Pancreas (tissue), 10 donors: ENCODE measurements around the gene KIAA0513. TPM values are rescaled to one million over a fixed set of nuclear protein-coding genes. Genes with fewer than 3 reads are reported as not detected.

Source experiments
- ATAC-seq, 4 donors: fragments of 200-7000 bp; cut with Tn5 transposase; one replicate each; pipeline versions ENCODE4 v1.8.0 to v1.9.1; 2020; ENCODE audit warnings: mild to moderate bottlenecking in 4 of 4, moderate library complexity in 4 of 4
- DNase-seq, 6 donors: peaks; one replicate each; pipeline ENCODE4 v3.0.0-alpha.2; 2020
- FAIRE-seq: peaks from 2 replicates; lab custom pipeline; 2012; peaks lifted over from hg19 to GRCh38; lab: Jason Lieb, UNC
- H3K27ac ChIP-seq, 4 donors: fragments of 200-600 bp; sonication (generic); 1 replicate in 3 of 4; 2 replicates in 1 of 4; pipeline versions ENCODE4 v1.5.0 to v1.8.0; 2020
- H3K27me3 ChIP-seq, 4 donors: fragments of 200-600 bp; one replicate each; pipeline ENCODE4 v1.8.0; 2021
- H3K36me3 ChIP-seq, 3 donors: fragments of 200-600 bp; sonication (generic) in 1 of 3; one replicate each; pipeline versions ENCODE4 v1.5.0 to v1.8.0; 2020 to 2021
- H3K4me1 ChIP-seq, 3 donors: fragments of 200-600 bp; one replicate each; pipeline ENCODE4 v1.8.0; 2021
- H3K4me3 ChIP-seq, 4 donors: fragments of 200-600 bp; sonication (generic) in 2 of 4; one replicate each; pipeline versions ENCODE4 v1.5.0 to v1.8.0; 2020 to 2021
- H3K9me3 ChIP-seq, 4 donors: fragments of 200-600 bp; one replicate each; pipeline ENCODE4 v1.8.0; 2021
- CTCF ChIP-seq, 4 donors: fragments of 200-600 bp; sonication (generic) in 3 of 4; IDR thresholded peaks; one replicate each; pipeline versions ENCODE4 v1.5.0 to v1.8.0; 2021; ENCODE audit warnings: antibody characterized with exemption in 4 of 4
- WGBS, 2 donors: extraction: QIAGEN DNeasy Blood & Tissue Kit; methylation state at CpG; one replicate each; pipeline ENCODE4 v1.1.7; 2013; 5-methylcytosine and 5-hydroxymethylcytosine counted together
- intact Hi-C, 3 donors: fragments of 100-400 bp; cut with DNase I; formaldehyde crosslinking; loops; one replicate each; pipeline versions ENCODE4 v1.11.1 to v1.14.2; 2022
- polyA plus RNA-seq, 2 donors: library from polyadenylated mRNA; stranded (reverse); fragments of 200-250 nt; gene quantifications; one replicate each; pipeline ENCODE4 v1.2.3, GENCODE V29; 2013
- total RNA-seq, 6 donors: library from RNA; stranded (reverse); fragmentation: NEBNext Ultra II Directional in 4 of 6; extraction: Animal tissue kit (Norgen Biotek cat#: 25700) in 4 of 6; gene quantifications; one replicate each; pipeline versions ENCODE4 v1.2.1 to v1.2.4, GENCODE V29; 2021 to 2023
- donor health status: healthy with polysubstance abuse.
- donor health status: DM: no; HTN: no; CAD: no; lungs with moderate emphysema.
- donor health status: DM: no; HTN: no; CAD: no.
- donor health status: control.
- donor health status: control.
- donor health status: Bipolar disorder and iron deficiency.
- donor health status: DM: yes; HTN: yes; CAD: no.
- donor health status: DM: no; HTN: no; CAD: no.
- donor health status: DM: no; HTN: no; CAD: no.
- donor health status: DM: yes; HTN: yes; CAD: no.

The KIAA0513 gene
- total and polyA plus RNA-seq, 8 donors, result 3.5 to 22.1 (median 16.2) TPM

DNA sequence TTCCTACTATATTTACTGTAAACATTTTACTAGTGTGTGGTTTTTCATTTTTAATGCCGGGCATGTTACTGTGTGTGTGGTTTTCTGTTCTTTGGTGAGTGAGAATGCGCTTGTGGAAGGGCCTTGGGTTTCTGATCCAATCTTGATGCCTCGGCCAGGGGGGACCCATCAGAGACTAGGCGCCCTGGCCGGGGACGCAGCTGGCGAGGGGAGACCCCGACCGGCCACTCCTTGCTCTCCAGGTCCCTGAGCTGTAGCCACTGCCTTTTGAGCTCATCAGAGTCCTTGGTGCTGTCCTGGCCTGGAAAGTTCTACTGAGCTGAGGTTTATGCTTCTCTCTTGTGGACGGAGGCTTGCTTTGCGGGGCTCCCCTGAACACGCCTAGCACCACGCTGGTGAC lies 37.5 kb downstream of the KIAA0513 start:
- H3K9me3 ChIP-seq, result no peaks in the 10 kb centered on the region
- no peaks in the 10 kb centered on the region for H3K27me3 ChIP-seq
- no peak for TF ChIP-seq CTCF (IDR thresholded peaks at IDR 0.05)
- peaks cover 0 to 12% (median 0%) of the 10 kb centered on the region in 3 donors for H3K36me3 ChIP-seq
- no peak for ATAC-seq
- H3K4me3 ChIP-seq, result no peak overlapping the region
- no peaks in the 10 kb centered on the region for H3K4me1 ChIP-seq
- intact Hi-C loops, result no loop called here
- no peak overlapping the region for H3K27ac ChIP-seq
- WGBS, 2 donors, result 91% methylated on average over 13 of the region's 13 CpGs
- no peak for DNase-seq
- no peak for FAIRE-seq

GRCh38 chr16:85066346-85066885 lies 38.8 kb downstream of the KIAA0513 start:
- intact Hi-C loops, result no loop called here
- Histone ChIP-seq H3K27me3 (no peaks in the 10 kb centered on the region), H3K9me3 (no peaks in the 10 kb centered on the region), H3K4me3 (no peak overlapping the region), H3K36me3 (peaks cover 0 to 21% (median 0%) of the 10 kb centered on the region in 3 donors), H3K4me1 (no peaks in the 10 kb centered on the region), H3K27ac (no peak overlapping the region)
- no peak for ATAC-seq
- DNase-seq, result no peak
- WGBS, 2 donors, result 84 to 91% methylated on average over 12 of the region's 12 CpGs
- TF ChIP-seq CTCF (IDR thresholded peaks at IDR 0.05), result no peak
- no peak for FAIRE-seq

- Histone ChIP-seq H3K9me3 (no peaks in the 10 kb centered on the region), H3K27me3 (no peaks in the 10 kb centered on the region), H3K4me3 (no peak overlapping the region), H3K27ac (no peak overlapping the region), H3K4me1 (no peaks in the 10 kb centered on the region), H3K36me3 (peaks cover 0 to 24% (median 0%) of the 10 kb centered on the region in 3 donors)
- FAIRE-seq, result no peak
- intact Hi-C loops, result no loop called here
- no peak for ATAC-seq
- no peak for DNase-seq
- TF ChIP-seq CTCF (IDR thresholded peaks at IDR 0.05), result no peak
- WGBS, 2 donors, result 94 to 95% methylated on average over 18 of the region's 18 CpGs
Observed at GRCh38 chr16:85067024-85067423, 39.4 kb downstream of the KIAA0513 start.

DNA sequence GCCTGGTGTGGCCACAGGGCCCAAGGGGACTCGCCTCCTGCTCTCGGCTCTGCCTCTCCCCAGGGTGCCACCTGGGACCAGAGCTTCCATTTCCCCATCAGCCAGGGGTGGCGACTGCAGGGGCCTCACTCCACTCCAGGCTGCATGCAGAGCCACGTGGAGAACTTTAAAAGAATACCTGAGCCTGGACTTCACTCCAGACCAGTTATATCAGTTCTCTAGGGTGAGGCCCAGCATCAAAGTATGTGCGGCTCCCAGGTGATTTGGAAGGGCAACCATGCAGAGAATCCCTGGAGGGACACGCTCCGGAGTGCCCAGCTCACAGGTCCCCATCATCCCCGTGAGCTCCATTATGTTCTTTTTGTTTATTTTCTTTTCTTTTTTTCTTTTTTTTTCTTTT lies 39.8 kb downstream of the KIAA0513 start:
- no peak for FAIRE-seq
- Histone ChIP-seq H3K27ac (no peak overlapping the region), H3K4me1 (no peaks in the 10 kb centered on the region), H3K4me3 (no peak overlapping the region), H3K9me3 (no peaks in the 10 kb centered on the region), H3K36me3 (peaks cover 0 to 28% (median 0%) of the 10 kb centered on the region in 3 donors), H3K27me3 (no peaks in the 10 kb centered on the region)
- intact Hi-C loops, result no loop called here
- no peak for ATAC-seq
- WGBS, 2 donors, result 91 to 95% methylated on average over 8 of the region's 8 CpGs
- DNase-seq, result no peak
- TF ChIP-seq CTCF (IDR thresholded peaks at IDR 0.05), result no peak

GRCh38 chr16:85068746-85069145 lies 41.2 kb downstream of the KIAA0513 start:
- ATAC-seq (no peak), DNase-seq (no peak), FAIRE-seq (no peak)
- H3K27me3 ChIP-seq, result no peaks in the 10 kb centered on the region
- no peak for TF ChIP-seq CTCF (IDR thresholded peaks at IDR 0.05)
- H3K36me3 ChIP-seq, result peaks cover 0 to 37% (median 7%) of the 10 kb centered on the region in 3 donors
- H3K4me3 ChIP-seq, result no peak overlapping the region
- no peaks in the 10 kb centered on the region for H3K4me1 ChIP-seq
- no peaks in the 10 kb centered on the region for H3K9me3 ChIP-seq
- intact Hi-C loops, result no loop called here
- no peak overlapping the region for H3K27ac ChIP-seq
- WGBS, 2 donors, result 85 to 95% methylated on average over 8 of the region's 8 CpGs
